Stimulated activated CD4-positive, alpha-beta T cell treated with anti-CD3 and anti-CD28 coated beads, TNF-alpha, amount 100 ng/mL, for 4 hours (primary cell): ENCODE measurements around the gene EXOC7.
A peak's percentile ranks its signal among the peaks of the same experiment; 100 is the strongest.

Experiments used
- DNase-seq, 3 experiments: peaks; one replicate each; pipeline ENCODE4 v3.0.0-alpha.2; 2020; ENCODE audit warnings: low read depth in 3 of 3

Gene EXOC7

GRCh38 chr17:76120658-76121008 is 17.0 kb upstream of the EXOC7 start:
- DNase-seq = no peak

GRCh38 chr17:76119409-76120371 is 16.1 kb upstream of the EXOC7 start:
- no peak for DNase-seq

GRCh38 chr17:76115138-76115754 is 11.7 kb upstream of the EXOC7 start:
- DNase-seq = no peak

- no peak for DNase-seq
These were observed 8.4 kb upstream of the EXOC7 start for GRCh38 chr17:76111956-76112355.

GRCh38 chr17:76107509-76107908 is 3.9 kb upstream of the EXOC7 start:
- DNase-seq = no peak

- DNase-seq = no peak
These were observed 3.1 kb upstream of the EXOC7 start for GRCh38 chr17:76106703-76107102.

GRCh38 chr17:76104896-76105231 is 1.3 kb upstream of the EXOC7 start:
- DNase-seq = no peak

GRCh38 chr17:76104140-76104895 is 731 bp upstream of the EXOC7 start:
- DNase-seq = peak in 1 of 3 experiments; percentile 23

- no peak for DNase-seq
These were observed 678 bp downstream of the EXOC7 start for GRCh38 chr17:76102944-76103273.

GRCh38 chr17:76097716-76098295 is 5.8 kb downstream of the EXOC7 start:
- DNase-seq = no peak

GRCh38 chr17:76095943-76096342 is 7.6 kb downstream of the EXOC7 start:
- DNase-seq = no peak

- no peak for DNase-seq
These were observed 9.5 kb downstream of the EXOC7 start for GRCh38 chr17:76094046-76094445.

- DNase-seq = no peak
These were observed 10.8 kb downstream of the EXOC7 start for GRCh38 chr17:76092526-76093413.

- no peak for DNase-seq
These were observed 11.9 kb downstream of the EXOC7 start for GRCh38 chr17:76091526-76092286.

GRCh38 chr17:76090517-76091129 is 13.0 kb downstream of the EXOC7 start:
- DNase-seq = no peak

- no peak for DNase-seq
These were observed 13.7 kb downstream of the EXOC7 start for GRCh38 chr17:76089680-76090516.

GRCh38 chr17:76088868-76089576 is 14.6 kb downstream of the EXOC7 start:
- DNase-seq = no peak

- DNase-seq = no peak
These were observed 15.3 kb downstream of the EXOC7 start for GRCh38 chr17:76088041-76088867.
